Kidney glomerular epithelial cell (primary cell): ENCODE results near the gene HLA-DQB2.
"Not testable (repeated sequence)": the region's sequence is repeated elsewhere in the genome, so short reads cannot be mapped to it uniquely, and the experiment has no call there.

Source experiments
- DNase-seq: peaks from one replicate; lab custom pipeline; 2025; lab: John Stamatoyannopoulos, UW

The HLA-DQB2 gene

DNA sequence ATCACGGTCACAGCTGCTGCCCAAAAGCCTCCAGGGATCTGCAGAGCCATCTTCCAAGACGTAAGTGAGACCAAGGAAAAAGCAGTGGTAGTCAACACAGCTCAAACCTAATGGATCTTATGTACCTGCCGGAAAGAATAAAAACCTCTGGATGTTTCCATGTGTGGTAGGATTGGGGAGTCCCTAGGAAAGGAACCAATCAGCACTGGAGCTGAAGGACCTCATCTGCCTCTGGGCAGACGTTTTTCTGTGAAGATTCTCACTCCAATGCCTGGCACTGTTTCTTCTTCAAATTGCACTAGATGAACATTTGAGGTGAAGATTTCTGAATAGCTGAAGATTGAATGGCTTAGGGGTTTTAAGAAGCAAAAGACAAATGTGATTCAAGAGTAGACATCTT is at the start of gene HLA-DQB2:
Gene HLA-DQB2, minus strand, starts transcription at position 112 of the 400 bp plus-strand sequence. Its CDS starts 62 bp downstream, at position 50.
- no peak for DNase-seq

DNA sequence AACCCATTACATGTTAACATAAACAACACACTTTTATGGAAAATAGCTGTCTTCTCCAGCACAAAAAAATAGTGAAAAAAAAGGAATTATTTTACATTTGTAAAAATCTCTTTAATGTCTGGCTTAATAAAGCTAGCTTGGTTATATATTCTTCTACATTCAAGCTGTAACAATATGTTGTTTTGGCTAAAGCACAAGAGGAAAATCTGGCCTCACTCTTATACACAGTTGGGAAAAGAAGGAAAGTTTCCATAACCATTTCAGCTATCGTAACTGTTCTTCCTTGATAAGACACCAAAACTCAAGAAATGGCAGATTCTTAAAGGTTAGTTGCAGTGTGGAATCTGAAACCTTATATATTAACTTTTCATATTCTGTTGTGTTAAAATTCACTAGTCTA is 45.8 kb upstream of the HLA-DQB2 start:
- no peak for DNase-seq

DNA sequence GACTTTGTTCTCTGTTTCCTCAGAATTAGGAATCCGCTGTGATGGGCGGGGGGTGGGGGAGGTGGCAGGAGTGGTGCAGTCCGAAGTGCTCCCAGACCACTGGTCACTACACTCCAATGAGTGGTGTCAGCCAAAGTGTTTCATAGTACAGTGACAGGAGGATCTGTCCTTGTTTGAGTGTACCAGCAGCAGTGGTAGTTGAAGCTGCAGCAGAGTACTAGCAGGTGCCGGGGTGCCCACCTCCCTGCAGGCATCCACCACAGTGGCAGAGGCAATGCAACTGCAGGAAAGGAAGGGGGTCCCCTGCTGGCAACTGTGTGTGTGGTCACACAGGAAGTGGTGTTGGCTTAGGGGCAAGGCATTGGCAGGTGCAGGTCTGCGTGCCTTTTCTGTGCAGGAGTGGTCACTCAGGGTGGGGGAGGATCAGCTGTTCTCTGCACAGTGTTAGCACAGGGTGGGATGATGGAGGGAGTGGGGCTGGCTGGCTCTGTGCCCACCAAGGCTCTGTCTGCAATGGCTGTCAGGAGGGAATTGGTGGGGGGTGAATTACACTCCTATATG is 43.8 kb upstream of the HLA-DQB2 start:
- no peak for DNase-seq

DNA sequence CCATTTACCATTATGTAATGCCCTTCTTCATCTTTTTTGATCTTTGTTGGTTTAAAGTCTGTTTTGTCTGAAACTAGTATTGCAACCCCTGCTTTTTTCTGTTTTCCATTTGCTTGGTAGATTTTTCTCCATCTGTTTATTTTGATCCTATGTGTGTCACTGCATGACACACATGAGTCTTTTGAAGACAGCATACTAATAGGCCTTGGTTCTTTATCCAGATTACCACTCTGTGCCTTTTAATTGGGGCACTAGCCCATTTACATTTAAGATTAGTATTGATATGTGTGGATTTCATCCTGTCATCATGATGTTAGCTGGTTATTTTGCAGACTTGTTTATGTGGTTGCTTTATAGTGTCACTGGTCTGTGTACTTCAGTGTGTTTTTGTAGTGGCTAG is 42.1 kb upstream of the HLA-DQB2 start:
- DNase-seq: not testable (repeated sequence)

DNA sequence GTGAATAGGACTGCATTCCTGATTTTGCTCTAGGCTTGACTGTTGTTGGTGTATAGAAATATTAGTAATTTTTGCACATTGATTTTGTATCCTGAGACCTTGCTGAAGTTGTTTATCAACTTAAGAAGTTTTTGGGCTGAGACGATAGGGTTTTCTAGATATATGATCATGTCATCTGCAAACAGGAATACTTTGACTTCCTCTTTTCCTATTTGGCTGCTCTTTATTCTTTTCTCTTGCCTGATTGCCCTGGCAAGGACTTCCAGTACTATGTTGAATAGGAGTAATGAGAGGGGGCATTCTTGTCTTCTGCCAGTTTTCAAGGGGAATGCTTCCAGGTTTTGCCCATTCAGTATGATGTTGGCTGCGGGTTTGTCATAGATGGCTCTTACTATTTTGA is 40.1 kb upstream of the HLA-DQB2 start:
- DNase-seq: no peak

DNA sequence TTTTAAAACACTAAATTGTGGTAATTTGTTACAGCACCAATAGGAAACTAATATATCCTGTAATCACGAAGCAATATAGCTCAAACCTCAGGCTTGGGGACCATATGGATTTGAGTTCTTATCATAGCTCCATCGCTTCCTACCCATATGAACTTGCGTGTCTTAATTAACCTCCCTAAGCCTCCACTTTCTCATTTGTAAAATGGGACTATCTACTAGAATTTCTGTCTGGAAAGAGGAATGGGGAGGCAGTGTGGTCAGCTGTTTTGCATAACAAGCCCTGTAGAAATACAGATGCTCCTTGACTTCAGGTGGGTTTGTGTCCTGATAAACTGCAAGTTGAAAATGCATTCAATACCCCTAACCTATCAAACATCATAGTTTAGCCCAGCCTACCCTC is 36.4 kb upstream of the HLA-DQB2 start:
- DNase-seq: no peak

DNA sequence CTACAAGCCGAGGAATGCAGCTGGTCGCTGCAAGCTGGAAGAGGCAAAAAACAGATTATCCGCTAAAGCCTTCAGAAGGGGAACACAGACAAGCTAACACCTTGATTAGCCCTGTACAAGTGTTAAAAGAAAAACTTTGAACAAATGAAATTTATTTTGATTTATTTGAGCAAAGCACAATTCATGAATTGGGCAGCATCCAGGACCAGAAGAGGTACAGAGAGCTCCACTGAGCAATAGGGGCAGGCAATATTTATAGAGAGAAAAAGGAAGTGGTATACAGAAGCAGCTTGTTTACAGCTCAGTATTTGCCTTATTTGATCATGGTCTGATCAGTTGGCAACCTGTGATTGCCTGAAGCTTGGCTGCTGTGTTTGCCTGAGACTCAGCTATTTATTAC is 35.8 kb upstream of the HLA-DQB2 start:
- DNase-seq: no peak

DNA sequence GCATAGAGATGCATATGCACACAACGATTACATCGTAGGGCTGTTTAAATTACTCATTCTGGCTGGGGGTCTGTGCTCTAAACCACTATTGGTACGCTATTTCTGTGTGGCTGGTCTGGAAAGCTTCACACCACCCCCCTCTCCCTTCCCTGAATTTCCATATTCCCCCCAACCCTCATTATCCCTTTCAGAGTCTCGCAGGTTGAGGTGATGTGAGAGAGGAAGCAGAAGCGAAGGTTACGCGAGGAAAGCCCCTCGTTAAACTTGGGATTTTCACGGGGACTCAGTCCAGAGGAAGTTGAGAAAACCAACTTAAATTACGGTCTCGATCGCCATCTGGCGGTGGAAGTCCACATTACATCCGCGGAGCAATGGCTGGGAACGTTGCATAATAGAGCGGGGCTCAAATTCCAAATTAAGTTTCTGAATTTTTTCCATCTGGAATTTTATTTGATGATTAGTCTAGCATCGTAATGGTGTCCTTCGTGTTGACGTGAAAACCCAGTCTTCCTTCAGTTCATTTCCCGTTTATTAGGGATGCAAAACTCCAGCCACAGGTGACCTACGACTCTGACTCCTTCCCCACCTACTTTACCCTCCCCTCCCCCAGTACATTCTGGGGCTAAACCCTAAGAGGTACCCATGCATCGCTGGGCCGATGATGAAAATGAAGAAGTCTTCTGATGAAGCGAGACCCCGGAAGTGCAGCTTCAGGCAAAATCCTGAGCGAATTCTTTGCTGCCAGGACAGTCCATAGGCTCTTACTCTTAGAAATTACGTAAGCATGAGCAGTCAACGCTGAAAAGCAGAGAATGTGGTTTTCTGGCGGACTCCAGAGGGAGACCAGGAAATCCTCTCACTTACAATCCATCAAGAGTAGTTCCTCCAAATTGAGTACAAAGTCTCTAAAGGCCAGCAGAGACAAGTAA is 33.8 kb upstream of the HLA-DQB2 start:
- peak; percentile 35 for DNase-seq

DNA sequence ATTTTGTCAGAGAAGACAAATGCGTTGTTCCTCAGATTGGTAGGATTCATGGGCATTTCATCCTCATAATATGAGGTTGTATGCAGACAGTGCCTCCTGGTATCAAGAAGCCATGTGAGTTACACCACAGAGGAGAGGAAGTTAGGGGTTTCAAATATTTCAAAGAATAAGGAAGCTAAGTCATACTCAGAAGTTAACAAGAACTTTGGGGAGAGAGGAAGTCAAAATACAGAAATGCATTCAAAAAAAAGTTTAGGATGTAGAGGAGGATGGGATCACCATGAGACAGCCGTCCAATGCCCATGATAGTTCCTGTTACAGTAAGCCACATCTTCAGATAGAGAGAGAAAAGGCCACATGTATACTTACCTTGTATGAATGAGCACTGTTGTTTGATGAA is 31.2 kb upstream of the HLA-DQB2 start:
- DNase-seq: no peak

DNA sequence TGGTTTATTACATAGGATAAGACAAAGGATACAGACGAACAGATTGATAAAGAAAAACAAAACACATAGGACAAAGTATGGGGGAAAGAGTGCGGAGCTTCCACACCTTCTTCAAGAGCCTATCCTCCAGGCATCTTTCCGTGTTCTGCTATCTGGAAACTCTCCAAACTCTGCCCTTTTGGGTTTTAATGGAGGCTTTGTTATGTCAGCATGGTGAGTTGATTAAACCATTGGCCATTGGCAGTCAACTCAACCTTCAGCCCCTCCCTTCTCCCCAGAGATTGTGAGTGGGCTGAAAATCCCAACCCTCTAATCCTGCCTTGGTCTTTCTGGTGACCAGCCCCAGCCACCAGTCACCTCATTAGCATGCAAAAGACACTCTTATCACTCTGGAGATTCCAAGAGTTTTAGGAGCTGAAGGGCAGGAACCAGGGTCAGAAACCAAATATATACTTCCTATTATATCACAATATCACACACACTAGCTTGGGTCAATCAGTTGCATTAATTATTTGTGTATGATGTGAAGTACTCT is 29.6 kb upstream of the HLA-DQB2 start:
- DNase-seq: no peak

DNA sequence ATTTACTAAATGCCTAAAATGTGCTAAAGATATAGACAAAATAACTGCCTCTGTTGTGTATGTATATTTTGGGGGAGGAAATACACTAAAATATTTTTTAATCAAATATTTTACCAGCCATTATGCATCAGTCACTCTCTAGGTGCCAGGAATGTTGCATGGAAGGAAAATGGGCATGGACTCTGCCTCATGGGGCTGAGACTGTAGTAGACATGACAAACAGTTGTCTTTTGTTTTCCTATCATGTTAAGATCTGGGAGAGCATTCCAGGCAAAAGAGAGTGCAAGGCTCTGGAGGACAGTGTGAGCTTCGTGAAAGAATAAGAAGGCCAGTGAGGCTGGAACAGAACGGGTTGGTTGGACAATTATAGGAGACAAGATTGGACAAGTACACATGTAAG is 27.0 kb upstream of the HLA-DQB2 start:
- DNase-seq: no peak

DNA sequence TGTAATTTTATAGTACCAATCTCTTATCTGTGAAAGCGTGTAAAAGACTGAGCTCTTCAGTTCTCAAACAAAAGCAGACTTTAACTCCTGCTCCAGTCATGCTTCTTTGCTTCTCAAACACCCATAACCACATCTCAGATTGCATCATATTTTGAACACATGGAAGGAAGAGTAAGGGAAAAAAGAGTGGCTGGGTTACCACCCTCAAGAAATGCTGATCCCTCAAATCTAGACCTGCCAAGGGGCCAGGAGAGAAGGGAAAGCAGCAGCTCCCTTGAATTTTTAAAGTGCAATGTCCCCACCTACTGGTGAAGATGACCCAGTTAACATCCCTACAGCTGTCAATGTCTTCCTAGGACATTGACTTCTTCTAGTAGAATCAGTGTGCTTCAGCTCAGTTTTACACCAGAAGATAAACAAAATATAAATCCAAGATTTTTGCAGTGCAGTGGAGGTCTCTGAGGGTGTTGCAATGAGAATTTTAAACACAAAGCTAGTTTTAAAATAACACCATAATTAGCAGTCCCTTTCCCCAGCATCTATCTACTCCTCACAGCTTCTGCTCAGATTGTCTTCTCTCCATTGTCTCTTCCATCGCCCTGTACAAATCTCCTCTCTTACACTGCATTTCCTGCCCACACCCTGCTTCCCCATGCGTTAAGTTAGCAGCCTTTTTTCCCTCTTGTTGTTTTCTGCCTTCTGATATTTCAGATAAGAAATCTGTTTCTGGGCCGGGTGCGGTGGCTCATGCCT is 22.6 kb upstream of the HLA-DQB2 start:
- peak; percentile 45 for DNase-seq

DNA sequence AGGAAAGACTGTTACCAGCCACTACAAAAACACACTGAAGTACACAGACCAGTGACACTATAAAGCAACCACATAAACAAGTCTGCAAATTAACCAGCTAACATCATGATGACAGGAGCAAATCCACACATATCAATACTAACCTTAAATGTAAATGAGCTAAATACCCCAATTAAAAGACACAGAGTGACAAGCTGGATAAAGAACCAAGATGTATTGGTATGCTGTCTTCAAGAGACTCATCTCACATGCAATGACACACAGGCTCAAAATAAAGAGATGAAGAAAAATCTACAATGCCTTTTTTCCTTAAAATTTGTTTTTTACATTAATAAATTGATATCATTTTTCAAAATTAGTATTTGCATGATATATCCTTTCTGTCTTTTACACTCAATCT is 19.6 kb upstream of the HLA-DQB2 start:
- DNase-seq: not testable (repeated sequence)

DNA sequence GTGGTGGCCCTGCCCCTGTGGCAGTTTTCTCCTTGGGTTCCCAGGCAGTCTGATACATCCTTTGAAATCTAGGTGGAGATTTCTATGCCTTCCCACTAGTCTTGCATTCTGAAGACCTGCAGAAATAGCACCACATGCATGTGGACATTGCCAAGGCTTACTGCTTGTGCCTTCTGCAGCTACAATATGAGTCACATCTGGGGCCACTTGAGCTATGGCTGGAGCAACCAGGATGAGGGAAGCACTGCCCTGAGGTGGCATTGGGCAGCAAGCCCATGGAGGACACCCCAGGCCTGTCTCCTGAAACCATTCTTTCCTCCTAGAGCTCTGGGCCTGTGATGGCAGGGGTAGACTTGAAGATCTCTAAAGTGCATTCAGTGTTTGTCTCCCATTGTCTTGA is 15.7 kb upstream of the HLA-DQB2 start:
- no peak for DNase-seq

DNA sequence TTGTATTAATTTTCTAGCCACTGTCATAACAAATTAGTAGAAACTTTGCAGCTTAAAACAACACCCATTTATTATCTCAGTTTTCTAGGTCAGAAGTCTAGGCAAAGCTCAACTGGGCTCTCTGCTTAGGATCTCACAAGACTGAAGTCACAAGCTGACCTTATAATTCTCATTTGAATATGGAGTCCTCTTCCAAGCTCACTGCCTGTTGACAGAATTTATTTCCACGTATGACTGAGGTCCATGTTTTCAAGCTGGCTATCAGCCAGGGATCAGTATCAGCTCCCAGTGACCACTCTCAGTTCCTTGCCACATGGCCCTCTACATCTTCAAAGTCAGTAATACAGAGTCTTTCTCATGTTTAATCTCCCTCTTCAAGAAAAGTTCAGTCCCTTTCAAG is 11.7 kb upstream of the HLA-DQB2 start:
- DNase-seq: no peak

DNA sequence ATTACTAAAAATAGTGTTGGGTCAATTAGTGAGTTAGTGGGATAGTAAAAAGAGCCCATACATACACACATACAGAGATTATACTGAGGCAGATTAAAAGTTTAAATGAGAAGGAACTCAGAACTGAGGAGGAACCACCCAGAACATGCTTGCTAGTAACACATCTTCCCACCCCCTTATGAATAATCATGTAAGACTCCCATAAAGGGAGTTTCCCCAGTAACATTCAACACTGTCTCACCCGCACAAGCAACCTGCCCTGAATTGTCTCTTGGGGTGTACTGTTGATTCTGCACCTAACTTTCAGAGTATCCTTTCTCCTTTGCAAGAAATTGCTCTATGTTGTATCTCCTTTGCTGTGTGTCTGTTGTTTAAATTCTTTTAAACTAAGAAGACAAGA is 11.1 kb upstream of the HLA-DQB2 start:
- no peak for DNase-seq

DNA sequence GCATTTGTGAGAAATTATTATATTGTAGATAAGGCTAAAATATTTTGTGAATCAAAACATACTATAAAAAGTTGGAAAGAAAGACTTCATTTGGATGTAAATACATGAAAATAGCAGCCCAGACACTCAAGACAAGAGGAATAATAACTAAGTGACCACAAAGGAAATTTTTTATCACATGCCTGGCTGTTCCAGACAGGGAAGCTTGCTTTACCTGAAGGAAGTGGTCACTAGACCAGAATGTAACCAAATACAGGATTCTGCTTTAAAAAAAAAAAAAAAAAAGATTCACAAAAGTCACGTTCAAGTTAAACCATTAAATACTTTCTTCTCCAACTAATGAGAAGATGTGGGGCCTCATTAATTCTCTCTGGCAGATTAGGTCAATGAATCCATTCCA is 9.3 kb upstream of the HLA-DQB2 start:
- DNase-seq: no peak

DNA sequence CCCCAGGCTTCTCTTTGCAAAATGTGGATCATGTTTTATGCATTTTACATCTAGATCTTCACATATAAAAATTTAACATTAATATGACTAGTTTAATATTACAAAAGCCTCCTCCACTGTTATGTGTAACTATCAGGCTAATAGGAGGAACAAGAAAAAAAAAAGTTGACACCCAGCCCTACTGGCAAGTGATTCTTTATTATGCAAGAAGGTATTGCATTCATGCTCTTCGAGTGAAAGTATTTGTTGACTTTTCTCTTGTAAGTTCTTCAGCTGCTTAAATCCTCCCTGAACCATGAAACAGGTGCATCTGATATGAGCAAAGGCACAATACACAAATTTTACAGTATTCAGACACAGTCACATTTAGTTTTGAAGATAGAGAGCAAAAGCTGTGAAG is 716 bp upstream of the HLA-DQB2 start:
- DNase-seq: no peak

DNA sequence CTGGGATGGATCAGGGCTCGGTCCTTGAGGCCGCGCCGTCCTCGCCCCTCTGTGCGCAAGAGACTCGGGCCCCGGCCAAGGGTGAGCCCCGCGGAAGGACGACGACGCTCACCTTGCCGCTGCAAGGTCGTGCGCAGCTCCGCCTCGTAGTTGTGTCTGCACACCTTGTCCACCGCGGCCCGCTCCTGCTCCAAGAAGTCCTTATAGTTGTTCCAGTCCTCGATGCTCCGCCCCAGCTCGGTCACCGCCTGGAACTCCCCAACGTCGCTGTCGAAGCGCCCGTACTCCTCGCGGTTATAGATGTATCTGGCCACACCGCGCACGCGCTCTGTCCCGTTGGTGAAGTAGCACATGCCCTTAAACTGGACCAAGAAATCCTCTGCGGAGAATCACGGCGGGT is 1.8 kb downstream of the HLA-DQB2 start:
- no peak for DNase-seq

DNA sequence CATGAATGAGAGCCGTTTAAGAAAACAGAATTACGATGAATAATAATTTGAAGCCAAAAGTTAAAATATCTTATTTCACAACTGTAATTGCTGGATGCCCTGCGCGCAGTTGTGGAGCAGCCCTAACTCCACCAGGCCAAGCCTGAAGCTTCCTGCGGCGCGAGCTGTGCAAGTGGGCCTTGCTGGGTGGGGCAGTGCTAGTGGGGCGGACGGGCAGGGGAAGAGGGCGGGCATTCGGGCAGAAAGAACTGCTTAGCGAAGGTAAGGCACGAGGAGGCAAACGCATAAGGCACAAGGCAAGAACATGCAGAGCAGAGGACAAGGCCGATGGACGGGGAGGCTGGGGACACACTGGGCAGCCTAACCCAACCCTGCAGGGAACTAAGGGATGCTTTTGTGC is 2.3 kb downstream of the HLA-DQB2 start:
- no peak for DNase-seq

DNA sequence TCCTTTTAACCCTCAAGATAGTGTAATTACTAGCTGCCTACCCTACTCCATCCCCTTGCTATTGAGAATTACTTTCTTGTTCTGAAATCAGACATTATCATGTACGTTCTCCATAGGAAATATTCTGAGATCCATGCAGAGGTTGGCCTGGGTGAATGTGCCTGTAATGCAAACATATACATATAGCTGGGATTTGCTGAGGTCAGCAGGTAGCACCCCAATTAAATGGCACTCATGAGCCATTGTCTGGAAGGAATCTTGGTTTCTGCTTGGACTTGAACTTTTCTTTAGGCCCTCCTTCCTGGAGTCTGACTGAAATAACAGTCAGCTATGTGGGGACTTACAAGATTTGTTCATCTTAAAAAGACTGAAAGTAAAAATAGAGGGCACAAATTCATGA is 3.7 kb downstream of the HLA-DQB2 start:
- DNase-seq: no peak

DNA sequence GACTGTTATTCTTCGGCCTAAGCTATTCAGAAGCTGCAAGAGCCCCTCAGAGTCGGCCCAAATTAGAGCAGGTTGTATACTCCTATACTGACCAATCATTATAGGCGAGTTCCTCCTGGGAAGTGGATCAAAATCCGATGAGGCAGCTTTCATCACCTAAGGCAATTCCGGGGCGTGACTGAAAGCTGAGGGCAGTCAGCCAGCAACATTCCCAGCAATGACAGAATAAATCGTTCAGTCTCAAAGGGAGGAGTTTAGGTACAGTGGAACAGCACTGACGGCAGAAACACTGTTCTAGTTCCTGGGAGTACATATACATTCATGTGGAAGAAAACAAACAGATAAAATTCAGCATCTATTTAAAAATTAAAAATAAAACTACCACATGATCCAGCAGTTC is 10.8 kb downstream of the HLA-DQB2 start:
- DNase-seq: no peak

DNA sequence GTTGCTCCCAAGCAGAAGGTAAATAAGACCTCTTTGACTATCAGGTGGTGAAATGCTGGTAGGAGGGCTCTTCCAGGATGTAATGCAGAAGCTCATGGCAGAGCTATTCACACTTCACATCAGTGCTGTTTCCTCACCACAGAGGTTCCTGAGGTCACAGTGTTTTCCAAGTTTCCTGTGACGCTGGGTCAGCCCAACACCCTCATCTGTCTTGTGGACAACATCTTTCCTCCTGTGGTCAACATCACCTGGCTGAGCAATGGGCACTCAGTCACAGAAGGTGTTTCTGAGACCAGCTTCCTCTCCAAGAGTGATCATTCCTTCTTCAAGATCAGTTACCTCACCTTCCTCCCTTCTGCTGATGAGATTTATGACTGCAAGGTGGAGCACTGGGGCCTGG is 17.7 kb downstream of the HLA-DQB2 start:
- DNase-seq: not testable (repeated sequence)
